Glomerular visceral epithelial cell (primary cell): ENCODE data around the gene KCNQ2.

Experiments
- DNase-seq: peaks from one replicate; pipeline ENCODE4 v3.0.0-alpha.2; 2016; ENCODE audit errors: extremely low spot score

KCNQ2 gene

GRCh38 chr20:63434599-63435378, 37.7 kb downstream of the KCNQ2 start:
- DNase-seq: peak; percentile 56

GRCh38 chr20:63433756-63434531, 38.5 kb downstream of the KCNQ2 start:
- DNase-seq: no peak

- no peak for DNase-seq
These were observed 39.1 kb downstream of the KCNQ2 start for GRCh38 chr20:63433351-63433750.

GRCh38 chr20:63432577-63433325, 39.7 kb downstream of the KCNQ2 start:
- no peak for DNase-seq

- no peak for DNase-seq
These were observed 40.5 kb downstream of the KCNQ2 start for GRCh38 chr20:63431944-63432343.

GRCh38 chr20:63430891-63431290, 41.6 kb downstream of the KCNQ2 start:
- no peak for DNase-seq

GRCh38 chr20:63429992-63430391, 42.5 kb downstream of the KCNQ2 start:
- no peak for DNase-seq

- no peak for DNase-seq
These were observed 43.4 kb downstream of the KCNQ2 start for GRCh38 chr20:63428906-63429575.

GRCh38 chr20:63427724-63428330, 44.6 kb downstream of the KCNQ2 start:
- no peak for DNase-seq

- DNase-seq: no peak
These were observed 45.2 kb downstream of the KCNQ2 start for GRCh38 chr20:63427206-63427605.

GRCh38 chr20:63425846-63426485, 46.5 kb downstream of the KCNQ2 start:
- DNase-seq: no peak

GRCh38 chr20:63424613-63425012, 47.8 kb downstream of the KCNQ2 start:
- DNase-seq: no peak

- no peak for DNase-seq
These were observed 48.7 kb downstream of the KCNQ2 start for GRCh38 chr20:63423751-63424150.

GRCh38 chr20:63422653-63423052, 49.8 kb downstream of the KCNQ2 start:
- no peak for DNase-seq

- no peak for DNase-seq
These were observed 50.5 kb downstream of the KCNQ2 start for GRCh38 chr20:63421913-63422312.

GRCh38 chr20:63421094-63421692, 51.3 kb downstream of the KCNQ2 start:
- DNase-seq: no peak

GRCh38 chr20:63420359-63421093, 51.9 kb downstream of the KCNQ2 start:
- DNase-seq: no peak

GRCh38 chr20:63419299-63419698, 53.2 kb downstream of the KCNQ2 start:
- no peak for DNase-seq

- DNase-seq: no peak
These were observed 53.8 kb downstream of the KCNQ2 start for GRCh38 chr20:63418617-63419016.

GRCh38 chr20:63417738-63418120, 54.7 kb downstream of the KCNQ2 start:
- DNase-seq: no peak
